Inferior parietal cortex (tissue), 1 donor: ENCODE measurements around the gene CDK6.
A peak's percentile ranks its signal among the peaks of the same experiment; 100 is the strongest.

Experiments used
- DNase-seq: peaks from one replicate; pipeline ENCODE4 v3.0.0-alpha.2; 2016; ENCODE audit errors: extremely low spot score

CDK6 gene

GRCh38 chr7:92793656-92794205 is 42.6 kb downstream of the CDK6 start:
- no peak for DNase-seq

- DNase-seq = no peak
Observed at GRCh38 chr7:92790992-92791391, 45.4 kb downstream of the CDK6 start.

- no peak for DNase-seq
Observed at GRCh38 chr7:92788559-92789183, 47.7 kb downstream of the CDK6 start.

GRCh38 chr7:92785923-92786322 is 50.5 kb downstream of the CDK6 start:
- DNase-seq = no peak

GRCh38 chr7:92784935-92785334 is 51.4 kb downstream of the CDK6 start:
- DNase-seq = no peak

GRCh38 chr7:92783260-92784201 is 52.8 kb downstream of the CDK6 start:
- no peak for DNase-seq

- DNase-seq = no peak
Observed at GRCh38 chr7:92782855-92783254, 53.5 kb downstream of the CDK6 start.

GRCh38 chr7:92782236-92782635 is 54.1 kb downstream of the CDK6 start:
- DNase-seq = no peak

GRCh38 chr7:92781117-92781720 is 55.2 kb downstream of the CDK6 start:
- DNase-seq = peak; percentile 68

GRCh38 chr7:92778972-92779371 is 57.4 kb downstream of the CDK6 start:
- DNase-seq = no peak

- no peak for DNase-seq
Observed at GRCh38 chr7:92777993-92778392, 58.4 kb downstream of the CDK6 start.

GRCh38 chr7:92773808-92774207 is 62.6 kb downstream of the CDK6 start:
- no peak for DNase-seq

- no peak for DNase-seq
Observed at GRCh38 chr7:92769844-92770243, 66.5 kb downstream of the CDK6 start.

GRCh38 chr7:92769394-92769699 is 67.0 kb downstream of the CDK6 start:
- no peak for DNase-seq

GRCh38 chr7:92768501-92769393 is 67.6 kb downstream of the CDK6 start:
- peak; percentile 47 for DNase-seq

GRCh38 chr7:92767437-92767836 is 68.9 kb downstream of the CDK6 start:
- no peak for DNase-seq

- peak; percentile 67 for DNase-seq
Observed at GRCh38 chr7:92766461-92767003, 69.8 kb downstream of the CDK6 start.

- DNase-seq = no peak
Observed at GRCh38 chr7:92765725-92766124, 70.6 kb downstream of the CDK6 start.

GRCh38 chr7:92763636-92764423 is 72.5 kb downstream of the CDK6 start:
- no peak for DNase-seq

GRCh38 chr7:92762851-92763250 is 73.5 kb downstream of the CDK6 start:
- no peak for DNase-seq
